CD4-positive, alpha-beta memory T cell (primary cell): ENCODE data around the gene PRRX2. TPM values are rescaled to one million over a fixed set of nuclear protein-coding genes. Genes with fewer than 3 reads are reported as not detected.

Source experiments
- CTCF ChIA-PET: fragments of 350-600 bp; sonication (Branson Sonifier 250); formaldehyde crosslinking; loops from one replicate; lab custom pipeline; 2021; ENCODE audit warnings: inconsistent platforms; ENCODE audit not compliant: partially characterized antibody; lab: Charles Lee
- POLR2A ChIA-PET: fragments of 350-600 bp; sonication (Branson Sonifier 250); formaldehyde crosslinking; loops from one replicate; lab custom pipeline; 2021; ENCODE audit not compliant: partially characterized antibody; lab: Charles Lee
- DNase-seq, 5 donors: peaks; one replicate each; pipeline versions ENCODE4 v3.0.0 to v3.0.0-alpha.2; 2020 to 2022; ENCODE audit warnings: mixed read lengths in 1 of 5
- H3K27ac ChIP-seq: one replicate; pipeline ENCODE4 v1.7.0; 2013; ENCODE audit warnings: low read depth, low read length
- H3K27me3 ChIP-seq: 2 replicates; pipeline ENCODE4 v1.7.0; 2013; ENCODE audit warnings: mild to moderate bottlenecking, low read length, moderate library complexity; ENCODE audit not compliant: insufficient read depth
- H3K36me3 ChIP-seq: 2 replicates; pipeline ENCODE4 v1.7.0; 2013; ENCODE audit warnings: mild to moderate bottlenecking, low read length, moderate library complexity; ENCODE audit not compliant: insufficient read depth
- H3K4me1 ChIP-seq: 2 replicates; pipeline ENCODE4 v1.7.0; 2013; ENCODE audit warnings: mild to moderate bottlenecking, low read length, moderate library complexity; ENCODE audit not compliant: insufficient read depth
- H3K4me3 ChIP-seq, 2 donors: one replicate each; pipeline ENCODE4 v1.7.0; 2013; ENCODE audit warnings: low read length in 2 of 2, mild to moderate bottlenecking in 1 of 2
- H3K9me3 ChIP-seq, 2 donors: one replicate each; pipeline ENCODE4 v1.7.0; 2013; ENCODE audit warnings: low read length in 2 of 2, control low read depth in 1 of 2; ENCODE audit not compliant: control insufficient read depth in 1 of 2
- H3K27ac Mint-ChIP-seq, 7 donors: one replicate each; pipeline ENCODE4 v1.8.0; 2020 to 2021; ENCODE audit warnings: mixed read lengths in 7 of 7, mild to moderate bottlenecking in 6 of 7, inconsistent platforms in 3 of 7, moderate library complexity in 3 of 7
- H3K27me3 Mint-ChIP-seq, 2 donors: one replicate each; pipeline ENCODE4 v1.8.0; 2020 to 2021; ENCODE audit warnings: mixed read lengths in 2 of 2
- H3K36me3 Mint-ChIP-seq, 2 donors: one replicate each; pipeline ENCODE4 v1.8.0; 2020 to 2021; ENCODE audit warnings: mixed read lengths in 2 of 2, inconsistent platforms in 1 of 2, mild to moderate bottlenecking in 1 of 2
- H3K4me1 Mint-ChIP-seq, 4 donors: one replicate each; pipeline ENCODE4 v1.8.0; 2020 to 2021; ENCODE audit warnings: mixed read lengths in 4 of 4, mild to moderate bottlenecking in 1 of 4
- H3K4me3 Mint-ChIP-seq, 8 donors: one replicate each; pipeline ENCODE4 v1.8.0; 2020 to 2021; ENCODE audit warnings: mixed read lengths in 8 of 8, mild to moderate bottlenecking in 7 of 8, moderate library complexity in 6 of 8, inconsistent platforms in 3 of 8
- H3K9me3 Mint-ChIP-seq, 8 donors: one replicate each; pipeline ENCODE4 v1.8.0; 2020 to 2021; ENCODE audit warnings: mixed read lengths in 8 of 8, mild to moderate bottlenecking in 5 of 8, inconsistent platforms in 3 of 8, moderate library complexity in 1 of 8
- intact Hi-C: fragments of 100-400 bp; cut with micrococcal nuclease; formaldehyde crosslinking; loops from one replicate; pipeline ENCODE4 v1.15.1; 2023
- polyA plus RNA-seq, 2 donors: library from polyadenylated mRNA; unstranded; fragments of 300-500 nt; fragmentation: Illumina TruSeq; gene quantifications; one replicate each; pipeline ENCODE4 v1.2.3, GENCODE V29; 2021
- total RNA-seq, 2 experiments: library from RNA; stranded (reverse); gene quantifications; one replicate each; pipeline ENCODE4 v1.2.3, GENCODE V29; 2021

Gene PRRX2
- total RNA-seq (not detected), polyA plus RNA-seq (not detected)

DNA sequence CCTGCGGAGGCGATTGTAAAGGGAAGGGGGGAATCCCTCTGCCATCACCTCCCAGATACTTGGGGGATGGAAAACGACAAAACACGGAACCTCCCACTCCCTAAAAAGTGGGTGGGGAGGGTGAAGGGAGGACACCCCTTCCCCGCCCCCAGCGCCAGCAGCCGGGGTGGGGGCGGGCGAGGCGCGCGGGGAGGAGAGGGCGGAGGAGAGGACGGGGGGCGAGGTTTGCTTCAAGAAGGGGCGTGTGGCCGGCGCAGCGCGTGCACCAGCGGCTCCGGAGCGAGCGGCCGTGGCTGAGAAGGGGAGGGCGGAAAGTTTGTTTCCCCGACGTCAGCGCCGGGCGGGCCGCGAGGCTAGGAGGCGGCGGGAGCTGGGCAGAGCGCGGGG lies at the start of gene PRRX2:
Gene PRRX2, plus strand, starts transcription at position 259 of the 387 bp plus-strand sequence. CDS start 221 bp downstream, outside the sequence.
- no peaks in the 10 kb centered on the region for H3K9me3 ChIP-seq
- peaks cover 7% of the 10 kb centered on the region for H3K27me3 ChIP-seq
- Mint-ChIP-seq H3K9me3 (no peaks in the 10 kb centered on the region), H3K4me3 (peak within 1 kb of the TSS; percentile 70 to 85 (median 79)), H3K27ac (peak within 1 kb of the TSS in 4 of 7 donors; percentile 18 to 75 (median 40)), H3K36me3 (no peaks in the 10 kb centered on the region), H3K27me3 (peaks cover 6 to 19% of the 10 kb centered on the region in 2 donors), H3K4me1 (peaks cover 2 to 7% (median 4%) of the 10 kb centered on the region in 4 donors)
- ChIA-PET CTCF (no interaction called here), POLR2A (no interaction called here)
- peak in 3 of 5 donors; percentile 11 to 19 (median 12) for DNase-seq
- H3K27ac ChIP-seq: no peak within 1 kb of the TSS
- no peak within 1 kb of the TSS for H3K4me3 ChIP-seq
- intact Hi-C loops: no loop called here
- no peaks in the 10 kb centered on the region for H3K36me3 ChIP-seq
- no peaks in the 10 kb centered on the region for H3K4me1 ChIP-seq

DNA sequence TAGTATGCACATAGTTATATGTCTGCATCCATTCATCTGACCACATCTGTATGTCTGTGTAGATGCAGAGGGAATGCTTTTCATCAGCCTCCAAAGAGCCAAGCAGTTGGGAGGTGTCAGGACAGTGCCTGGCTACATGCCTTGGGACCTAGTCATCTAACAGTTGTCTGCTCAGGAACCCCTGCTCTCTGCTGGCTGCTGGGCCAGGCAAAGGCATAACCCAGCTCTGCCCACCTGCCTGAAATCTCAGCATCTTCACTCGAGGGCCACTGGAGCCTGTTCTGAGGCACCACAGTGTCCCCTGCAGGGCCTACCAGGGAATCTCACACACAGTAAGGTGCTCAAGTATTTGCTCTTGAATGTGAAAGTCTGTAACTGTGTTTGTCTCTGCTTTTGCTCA lies 48.3 kb upstream of the PRRX2 start:
- ChIA-PET POLR2A (no interaction called here), CTCF (interaction anchor here (2.0 kb wide), 1 partner anchor 486 kb away, joined by 8 read pairs; no protein-coding TSS in a partner anchor)
- no peak overlapping the region for H3K4me3 Mint-ChIP-seq
- no peak for DNase-seq
- H3K27me3 Mint-ChIP-seq: peaks cover 14 to 20% of the 10 kb centered on the region in 2 donors
- H3K4me3 ChIP-seq: no peak overlapping the region
- H3K9me3 ChIP-seq: no peaks in the 10 kb centered on the region
- intact Hi-C loops: no loop called here
- peaks cover 13% of the 10 kb centered on the region for H3K4me1 ChIP-seq
- H3K36me3 Mint-ChIP-seq: no peaks in the 10 kb centered on the region
- peaks cover 6 to 17% (median 12%) of the 10 kb centered on the region in 4 donors for H3K4me1 Mint-ChIP-seq
- no peak overlapping the region for H3K27ac Mint-ChIP-seq
- H3K36me3 ChIP-seq: no peaks in the 10 kb centered on the region
- no peaks in the 10 kb centered on the region for H3K9me3 Mint-ChIP-seq
- H3K27me3 ChIP-seq: peaks cover 17% of the 10 kb centered on the region
- no peak overlapping the region for H3K27ac ChIP-seq

DNA sequence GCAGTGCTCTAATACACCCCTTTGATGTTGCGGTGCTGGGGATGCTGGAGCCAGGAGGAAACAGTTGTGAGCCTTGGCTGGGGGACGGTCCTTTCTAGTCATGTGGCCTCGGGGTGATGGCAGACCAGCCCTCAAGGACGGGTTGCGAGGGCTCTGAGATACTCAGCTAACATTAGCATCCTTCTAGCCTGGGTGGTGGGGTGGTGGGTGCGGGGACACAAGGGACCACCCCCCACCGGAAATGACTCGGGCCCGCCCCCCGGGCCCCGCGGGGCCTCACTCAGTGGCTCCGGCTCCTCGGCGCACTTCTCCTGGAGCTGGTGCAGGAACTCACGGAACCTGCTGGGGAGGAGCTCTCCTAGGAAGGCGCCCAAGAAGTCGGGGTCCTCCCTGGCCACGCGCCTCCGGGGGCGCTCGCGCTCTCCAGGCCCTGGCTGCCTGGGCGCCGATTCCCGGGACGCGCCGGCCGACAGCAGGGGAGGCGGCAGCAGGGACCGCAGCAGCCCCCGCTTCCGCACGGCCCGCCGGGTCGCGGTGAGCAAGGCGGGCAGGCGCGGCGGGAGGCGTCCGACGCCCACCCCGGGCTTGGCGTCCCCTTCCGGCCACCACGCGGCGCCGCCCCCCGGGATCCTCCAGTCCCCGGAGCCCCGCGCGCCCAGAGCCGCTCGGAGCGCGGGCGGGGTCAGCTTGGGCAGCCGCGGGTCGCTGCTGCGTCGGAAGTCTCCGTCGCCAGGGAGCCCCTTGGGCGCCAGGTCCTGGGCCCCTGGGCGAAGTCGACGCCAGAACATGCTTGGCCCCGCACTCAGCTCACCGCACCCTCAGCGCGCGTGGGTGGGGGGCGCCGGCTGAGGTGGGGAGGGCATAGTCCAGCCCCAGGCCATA lies 45.4 kb upstream of the PRRX2 start:
- Histone ChIP-seq H3K36me3 (no peaks in the 10 kb centered on the region), H3K27me3 (peaks cover 17% of the 10 kb centered on the region), H3K4me3 (no peak overlapping the region), H3K9me3 (no peaks in the 10 kb centered on the region), H3K4me1 (peaks cover 25% of the 10 kb centered on the region), H3K27ac (no peak overlapping the region)
- DNase-seq: no peak
- POLR2A ChIA-PET: interaction anchor here (0.7 to 1.2 kb wide), 2 partner anchors 9 to 442 kb away, joined by 3 read pairs; partner anchors contain the start of gene IER5L
- Mint-ChIP-seq H3K36me3 (peaks cover 0 to 5% of the 10 kb centered on the region in 2 donors), H3K9me3 (no peaks in the 10 kb centered on the region), H3K4me1 (peaks cover 11 to 33% (median 19%) of the 10 kb centered on the region in 4 donors), H3K4me3 (peak overlapping the region in 6 of 8 donors; percentile 8 to 65 (median 36)), H3K27me3 (peaks cover 14 to 27% of the 10 kb centered on the region in 2 donors), H3K27ac (no peak overlapping the region)
- CTCF ChIA-PET: interaction anchor here (1.2 to 8.9 kb wide), 4 partner anchors 10 to 489 kb away, joined by 3 to 151 read pairs (median 59); no protein-coding TSS in a partner anchor
- intact Hi-C loops: no loop called here

DNA sequence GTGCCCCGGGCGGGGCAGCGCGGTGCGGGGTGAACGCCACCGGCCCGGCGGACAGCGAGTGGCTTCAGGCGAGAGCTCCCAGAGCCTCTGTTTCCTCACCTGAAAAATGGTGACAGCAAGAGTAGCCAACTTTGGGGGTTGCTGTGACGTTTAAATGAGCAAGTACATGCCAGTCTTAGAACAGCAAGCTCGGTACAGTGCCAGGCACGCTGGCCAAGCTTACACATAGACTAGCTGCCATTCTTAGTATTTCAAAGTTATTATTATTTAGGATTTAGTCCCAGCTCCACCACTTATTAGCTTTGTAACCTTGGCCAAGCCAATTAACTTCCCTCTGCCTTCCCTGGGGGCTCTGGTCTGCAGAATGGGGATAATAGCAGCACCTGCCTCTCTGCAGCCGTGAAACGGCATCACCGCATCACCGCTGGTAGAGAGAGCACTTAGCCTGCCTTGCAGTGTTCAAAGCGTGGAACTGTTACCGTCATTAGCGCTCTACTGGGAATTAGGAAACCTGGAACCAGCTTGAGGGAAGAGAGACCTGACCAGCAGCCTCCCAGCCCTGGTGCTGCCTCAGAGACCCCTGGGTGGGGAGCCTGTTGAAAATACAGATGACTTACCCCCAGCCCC lies 44.7 kb upstream of the PRRX2 start, which contains the start of gene C9orf50:
Gene C9orf50, minus strand, starts transcription at position 433 of the 627 bp plus-strand sequence. CDS start 527 bp downstream, outside the sequence.
- peaks cover 11 to 39% (median 23%) of the 10 kb centered on the region in 4 donors for H3K4me1 Mint-ChIP-seq
- peak within 1 kb of the TSS in 2 of 7 donors; percentile 2 to 7 for H3K27ac Mint-ChIP-seq
- CTCF ChIA-PET: interaction anchor here (1.2 to 8.9 kb wide), 5 partner anchors 10 to 490 kb away, joined by 3 to 151 read pairs (median 5); no protein-coding TSS in a partner anchor
- intact Hi-C loops: no loop called here
- Histone ChIP-seq H3K27ac (no peak within 1 kb of the TSS), H3K36me3 (no peaks in the 10 kb centered on the region), H3K4me3 (no peak within 1 kb of the TSS), H3K27me3 (peaks cover 17% of the 10 kb centered on the region), H3K4me1 (peaks cover 32% of the 10 kb centered on the region), H3K9me3 (no peaks in the 10 kb centered on the region)
- H3K36me3 Mint-ChIP-seq: peaks cover 0 to 6% of the 10 kb centered on the region in 2 donors
- peak within 1 kb of the TSS in 5 of 8 donors; percentile 30 to 67 (median 54) for H3K4me3 Mint-ChIP-seq
- no peak for DNase-seq
- H3K27me3 Mint-ChIP-seq: peaks cover 14 to 28% of the 10 kb centered on the region in 2 donors
- POLR2A ChIA-PET: interaction anchor here (0.7 to 1.2 kb wide), 2 partner anchors 10 to 443 kb away, joined by 3 read pairs; partner anchors contain the start of gene IER5L
- no peaks in the 10 kb centered on the region for H3K9me3 Mint-ChIP-seq

DNA sequence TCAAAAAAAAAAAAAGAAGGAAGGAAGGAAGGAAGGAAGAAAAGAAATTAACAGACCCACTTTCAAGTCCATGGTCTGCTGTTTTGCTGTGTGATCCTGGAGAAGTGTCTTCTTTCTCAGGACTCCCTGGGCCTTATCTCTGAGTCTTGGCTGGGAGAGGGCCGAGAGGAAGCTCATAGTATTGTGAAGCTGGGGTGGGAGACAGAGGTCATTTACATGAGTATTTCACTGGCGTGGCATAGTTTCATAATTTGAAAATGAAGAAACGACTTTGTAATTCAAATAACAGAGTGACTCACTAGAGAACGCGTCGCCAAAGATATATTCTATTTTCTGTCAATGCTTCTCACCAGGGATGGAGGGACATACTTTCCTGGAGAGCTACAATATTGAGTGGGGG lies 42.1 kb upstream of the PRRX2 start:
- H3K27me3 ChIP-seq: peaks cover 17% of the 10 kb centered on the region
- H3K9me3 ChIP-seq: no peaks in the 10 kb centered on the region
- H3K9me3 Mint-ChIP-seq: no peaks in the 10 kb centered on the region
- no peak overlapping the region for H3K27ac ChIP-seq
- H3K36me3 Mint-ChIP-seq: peaks cover 0 to 12% of the 10 kb centered on the region in 2 donors
- H3K4me1 ChIP-seq: peaks cover 47% of the 10 kb centered on the region
- no peaks in the 10 kb centered on the region for H3K36me3 ChIP-seq
- peaks cover 14 to 28% of the 10 kb centered on the region in 2 donors for H3K27me3 Mint-ChIP-seq
- peak overlapping the region in 2 of 7 donors; percentile 52 to 79 for H3K27ac Mint-ChIP-seq
- H3K4me3 Mint-ChIP-seq: peak overlapping the region in 1 of 8 donors; percentile 48
- peaks cover 22 to 59% (median 40%) of the 10 kb centered on the region in 4 donors for H3K4me1 Mint-ChIP-seq
- no peak for DNase-seq
- H3K4me3 ChIP-seq: no peak overlapping the region
- intact Hi-C loops: no loop called here
- CTCF ChIA-PET: interaction anchor here (0.6 to 8.9 kb wide), 21 partner anchors 10 to 506 kb away, joined by 3 to 151 read pairs (median 6); partner anchors contain the start of genes ASB6 and IER5L
- POLR2A ChIA-PET: interaction anchor here (0.7 to 5.6 kb wide), 3 partner anchors 12 to 18 kb away, joined by 3 to 55 read pairs (median 6); partner anchors contain the start of gene ASB6

DNA sequence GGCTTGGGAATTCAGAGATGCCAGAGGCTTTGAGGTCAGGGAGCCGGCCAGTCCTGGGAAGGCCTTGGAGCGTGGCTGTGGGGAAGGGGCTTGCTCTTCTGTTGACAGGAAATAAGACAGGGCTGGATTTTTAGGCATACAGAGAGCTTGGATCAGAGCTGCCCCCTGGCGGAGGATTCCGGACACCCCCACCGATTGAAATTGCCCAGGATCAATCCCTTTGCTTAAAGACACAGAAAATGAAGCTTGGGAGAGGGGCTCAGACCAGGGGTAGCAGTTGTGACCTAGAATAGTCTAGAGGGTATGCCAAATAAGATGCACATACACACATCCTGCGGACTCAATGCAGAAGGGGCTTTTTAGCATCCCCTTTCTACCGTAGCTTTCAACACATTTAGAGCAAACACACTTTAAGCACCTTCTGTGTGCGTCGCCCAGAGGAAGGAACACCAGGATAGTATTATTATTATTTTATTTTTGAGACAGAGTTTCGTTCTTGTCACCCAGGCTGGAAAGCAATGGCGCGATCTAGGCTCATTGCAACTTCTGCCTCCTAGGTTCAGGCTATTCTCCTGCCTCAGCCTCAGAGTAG lies 41.2 kb upstream of the PRRX2 start:
- Mint-ChIP-seq H3K4me1 (peaks cover 22 to 64% (median 43%) of the 10 kb centered on the region in 4 donors), H3K27me3 (peaks cover 11 to 22% of the 10 kb centered on the region in 2 donors), H3K27ac (peak overlapping the region; percentile 23 to 96 (median 91)), H3K4me3 (peak overlapping the region; percentile 4 to 89 (median 76)), H3K36me3 (peaks cover 0 to 14% of the 10 kb centered on the region in 2 donors), H3K9me3 (no peaks in the 10 kb centered on the region)
- peak; percentile 60 to 68 (median 63) for DNase-seq
- Histone ChIP-seq H3K36me3 (no peaks in the 10 kb centered on the region), H3K27ac (no peak overlapping the region), H3K4me1 (peaks cover 56% of the 10 kb centered on the region), H3K9me3 (no peaks in the 10 kb centered on the region), H3K4me3 (no peak overlapping the region), H3K27me3 (peaks cover 14% of the 10 kb centered on the region)
- ChIA-PET CTCF (interaction anchor here (0.6 to 8.9 kb wide), 26 partner anchors 11 to 513 kb away, joined by 3 to 151 read pairs (median 6); partner anchors contain the start of genes ASB6, IER5L and PTPA), POLR2A (interaction anchor here (0.6 to 5.6 kb wide), 16 partner anchors 9 to 596 kb away, joined by 3 to 58 read pairs (median 4); partner anchors contain the start of genes ASB6, IER5L and SH3GLB2)
- intact Hi-C loops: loop anchor here (1.0 kb wide), 1 partner anchor 485 kb away; no protein-coding TSS in a partner anchor
